Amniotic stem cell (primary cell): Measurements from ENCODE around the gene KIF18B.

Experiments
- DNase-seq: peaks from one replicate; lab custom pipeline; 2025; lab: John Stamatoyannopoulos, UW

The KIF18B gene

GRCh38 chr17:44875761-44876160 lies 71.8 kb downstream of the KIF18B start:
- DNase-seq = no peak
